ENCODE measurements around the gene PHYKPL.
A peak's percentile ranks its signal among the peaks of the same experiment; 100 is the strongest.

Gene PHYKPL

DNA sequence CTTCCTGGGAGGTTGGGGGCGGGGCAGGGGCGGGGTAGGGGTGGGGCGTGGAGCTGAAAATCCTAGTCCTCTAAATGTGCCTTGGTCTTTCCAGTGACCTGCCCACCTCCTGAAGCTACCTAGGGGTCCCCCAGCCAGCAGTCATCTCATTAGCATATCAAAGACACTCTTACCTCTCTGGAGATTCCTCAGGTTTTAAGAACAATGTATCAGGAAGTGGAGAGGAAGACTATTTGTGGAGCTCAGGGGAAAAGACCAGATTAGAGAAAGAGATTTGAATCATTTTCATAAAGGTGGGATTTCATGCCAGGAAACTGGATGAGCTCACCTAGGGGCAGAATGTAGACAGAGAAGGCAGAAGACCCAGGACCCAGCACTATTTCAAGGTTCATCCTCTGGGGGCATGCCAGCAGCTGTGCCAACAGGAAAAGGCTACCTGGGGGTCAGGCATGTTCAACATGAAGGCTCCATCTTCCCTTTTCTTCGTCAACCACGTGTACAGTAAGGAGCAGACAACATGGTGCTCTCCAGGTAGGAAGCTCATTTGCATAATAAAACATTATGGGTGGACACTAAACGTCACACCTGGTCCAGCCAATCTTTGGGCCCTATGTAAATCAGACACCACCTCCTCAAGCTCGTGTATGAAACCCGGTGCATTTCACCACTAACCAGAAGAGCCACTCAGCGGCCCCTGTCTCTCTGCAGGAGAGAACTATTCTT, 52.3 kb downstream of the PHYKPL start:
- DNase-seq = no peak

GRCh38 chr5:178177569-178177968, 55.0 kb downstream of the PHYKPL start:
- no peak for DNase-seq

- no peak for DNase-seq
Observed at GRCh38 chr5:178176791-178177190, 55.8 kb downstream of the PHYKPL start.

- no peak for DNase-seq
Observed at GRCh38 chr5:178174456-178174855, 58.1 kb downstream of the PHYKPL start.

DNA sequence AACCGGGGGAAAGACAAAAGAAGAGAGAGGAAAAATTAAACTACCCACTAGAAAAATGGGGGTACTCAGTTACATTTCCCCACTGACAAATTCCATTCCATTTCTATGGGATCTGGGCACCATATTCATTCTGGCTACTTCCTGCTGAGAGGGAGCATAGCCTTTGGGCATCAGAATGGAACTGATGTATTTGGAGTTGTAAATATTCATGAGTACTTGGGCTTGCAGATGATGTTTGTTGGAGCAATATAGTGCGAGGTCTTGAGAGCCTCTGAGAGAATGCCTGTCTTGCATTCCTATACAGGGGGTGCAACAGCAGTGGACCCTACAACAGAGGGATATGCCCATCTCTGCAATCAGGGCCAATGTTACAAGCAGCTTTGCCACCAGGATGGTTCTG, 62.1 kb downstream of the PHYKPL start:
- DNase-seq = no peak

- no peak for DNase-seq
Observed at GRCh38 chr5:178165581-178165980, 67.0 kb downstream of the PHYKPL start.

DNA sequence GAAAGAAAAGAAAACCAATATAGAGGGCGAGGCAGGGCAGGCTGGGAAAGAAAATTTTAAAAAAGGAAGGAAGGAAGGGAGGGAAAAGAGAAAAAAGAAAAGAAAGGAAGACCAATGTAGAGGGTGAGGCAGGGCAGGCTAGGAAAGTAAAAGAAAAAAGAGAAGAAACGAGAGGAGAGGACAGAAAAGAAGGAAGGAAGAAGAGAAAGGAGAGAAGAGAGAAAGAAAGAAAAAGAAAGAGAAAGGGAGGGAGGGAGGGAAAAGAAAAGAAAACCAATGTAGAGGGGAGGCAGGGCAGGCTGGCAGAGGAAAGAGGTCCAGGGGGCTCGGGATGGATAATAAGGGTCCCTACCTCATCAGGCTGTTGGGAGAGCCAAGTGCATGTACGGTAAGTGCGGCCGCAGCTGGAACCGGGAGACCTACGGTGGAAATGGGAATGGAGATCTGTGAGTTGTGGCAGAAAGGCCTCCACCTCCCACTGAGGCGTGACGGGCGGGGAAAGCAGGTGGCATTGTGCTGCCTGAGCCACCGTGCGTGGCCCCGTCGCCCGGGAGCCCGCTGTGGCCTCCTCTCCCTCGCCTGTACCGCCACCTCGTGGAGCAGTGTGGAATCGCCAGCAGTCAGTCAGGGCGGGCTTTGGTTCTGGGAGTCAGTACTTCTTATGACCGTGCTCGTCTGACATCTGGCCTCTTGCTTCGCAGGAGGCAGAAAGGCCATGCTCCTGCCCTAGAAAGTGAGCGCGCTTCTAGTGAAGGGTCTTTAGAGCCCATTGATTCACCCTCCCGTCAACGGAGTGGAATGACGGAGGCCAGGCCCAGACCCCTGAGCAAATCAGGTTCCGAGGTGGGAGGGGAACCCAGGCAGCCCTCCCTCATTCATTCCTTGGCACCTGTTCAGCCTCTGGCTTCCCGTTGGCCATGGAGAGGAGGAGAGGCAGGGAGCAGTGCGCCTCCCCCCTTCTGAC, 68.5 kb downstream of the PHYKPL start:
- DNase-seq = peak; percentile 96

GRCh38 chr5:178162481-178162880, 70.1 kb downstream of the PHYKPL start:
- no peak for DNase-seq

DNA sequence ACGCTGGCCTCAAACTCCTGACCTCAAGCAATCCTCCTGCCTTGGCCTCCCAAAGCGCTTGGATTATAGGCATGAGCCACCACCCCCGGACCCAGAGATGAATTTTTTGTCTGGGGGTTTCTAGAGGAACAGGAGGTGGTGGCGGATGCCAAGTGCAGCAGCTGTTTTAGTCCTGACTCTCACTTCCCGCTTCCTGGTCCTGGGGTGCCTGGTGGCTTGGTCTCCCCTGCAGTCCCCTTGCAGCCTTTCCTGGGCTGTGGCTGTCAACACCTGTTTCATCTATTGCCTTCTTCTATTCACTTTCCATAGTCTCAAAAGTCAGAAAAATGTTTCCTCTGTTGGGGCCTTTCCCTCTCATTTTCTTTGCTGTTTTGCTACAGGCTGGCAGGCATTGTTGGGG, 72.4 kb downstream of the PHYKPL start:
- no peak for DNase-seq

Measured in activated CD4-positive, alpha-beta T cell treated with anti-CD3 and anti-CD28 coated beads for 48 hours (primary cell).